SK-N-SH (cell line): ENCODE results near the gene LMNB1. TPM values are rescaled to one million over a fixed set of nuclear protein-coding genes. Genes with fewer than 3 reads are reported as not detected.

ENCODE experiments used
- CTCF ChIA-PET: fragments of 300-600, 350-600 bp; formaldehyde crosslinking; extraction: SDS; loops from one replicate; lab custom pipeline; 2021; lab: Yijun Ruan, JAX
- POLR2A ChIA-PET: fragments of 350-600 bp; sonication (Branson Sonifier 250); formaldehyde crosslinking; extraction: SDS; loops from one replicate; lab custom pipeline; 2020; ENCODE audit warnings: antibody characterized with exemption, inconsistent platforms; lab: Yijun Ruan, JAX
- DNase-seq: peaks from one replicate; pipeline ENCODE4 v3.0.0; 2012
- H2AFZ ChIP-seq: fragments of 200-600 bp; sonication (generic); 2 replicates; pipeline ENCODE4 v1.8.1; 2016; ENCODE audit warnings: antibody characterized with exemption, mild to moderate bottlenecking, low read depth
- H3F3A ChIP-seq: fragments of 200-600 bp; sonication (generic); replicated peaks from 2 replicates; pipeline ENCODE3; 2016; ENCODE audit warnings: antibody characterized with exemption, mild to moderate bottlenecking; ENCODE audit not compliant: insufficient read depth
- H3K27ac ChIP-seq, 2 experiments: fragments of 200-500 bp in 1 of 2; fragments of 200-600 bp in 1 of 2; sonication (Bioruptor generic) in 1 of 2; sonication (generic), shearing (Covaris generic) in 1 of 2; 2 replicates each; pipeline versions ENCODE4 v1.5.1 to v1.6.1; 2014 to 2016; ENCODE audit warnings: low read depth in 2 of 2, inconsistent platforms in 1 of 2, low read length in 1 of 2, mild to moderate bottlenecking in 1 of 2, mixed read lengths in 1 of 2
- H3K27me3 ChIP-seq: fragments of 200-600 bp; sonication (generic), shearing (Covaris generic); 2 replicates; pipeline ENCODE4 v1.6.1; 2016; ENCODE audit warnings: mixed run types; ENCODE audit not compliant: insufficient read depth
- H3K36me3 ChIP-seq, 2 experiments: fragments of 200-500 bp in 1 of 2; fragments of 200-600 bp in 1 of 2; sonication (Bioruptor generic) in 1 of 2; sonication (generic) in 1 of 2; replicated peaks in 1 of 2; 2 replicates each; pipeline versions ENCODE3 to v1.5.1; 2014 to 2016; ENCODE audit warnings: low read length in 1 of 2, mild to moderate bottlenecking in 1 of 2; ENCODE audit not compliant: insufficient read depth in 2 of 2, control insufficient read depth in 1 of 2
- H3K4me1 ChIP-seq, 2 experiments: fragments of 200-500 bp in 1 of 2; fragments of 200-600 bp in 1 of 2; sonication (Bioruptor generic) in 1 of 2; sonication (generic), shearing (Covaris generic) in 1 of 2; 2 replicates each; pipeline versions ENCODE4 v1.5.1 to v1.6.1; 2014 to 2016; ENCODE audit warnings: low read depth in 1 of 2, low read length in 1 of 2, mixed run types in 1 of 2; ENCODE audit not compliant: insufficient read depth in 2 of 2, control insufficient read depth in 1 of 2
- H3K4me2 ChIP-seq: fragments of 200-600 bp; sonication (generic), shearing (Covaris generic); 2 replicates; pipeline ENCODE4 v1.6.1; 2017; ENCODE audit warnings: mixed run types
- H3K4me3 ChIP-seq, 2 experiments: fragments of 200-500 bp in 1 of 2; fragments of 200-600 bp in 1 of 2; sonication (Bioruptor generic) in 1 of 2; sonication (generic), shearing (Covaris generic) in 1 of 2; 2 replicates each; pipeline versions ENCODE4 v1.5.1 to v1.8.1; 2014 to 2016; ENCODE audit warnings: low read depth in 2 of 2, inconsistent platforms in 1 of 2, low read length in 1 of 2, mild to moderate bottlenecking in 1 of 2, mixed read lengths in 1 of 2, moderate library complexity in 1 of 2
- H3K79me2 ChIP-seq: fragments of 200-600 bp; sonication (generic); 2 replicates; pipeline ENCODE4 v1.8.1; 2017; ENCODE audit warnings: mild to moderate bottlenecking; ENCODE audit not compliant: insufficient read depth
- H3K9ac ChIP-seq: fragments of 200-600 bp; sonication (generic); 2 replicates; pipeline ENCODE4 v1.6.1; 2017; ENCODE audit warnings: mixed run types
- H3K9me2 ChIP-seq: fragments of 200-600 bp; sonication (generic); 2 replicates; pipeline ENCODE4 v1.6.1; 2017; ENCODE audit warnings: mixed run types
- H3K9me3 ChIP-seq: fragments of 200-600 bp; sonication (generic); 2 replicates; pipeline ENCODE4 v1.6.1; 2017; ENCODE audit warnings: mixed run types, mild to moderate bottlenecking, moderate library complexity
- H4K20me1 ChIP-seq: fragments of 200-600 bp; sonication (generic); 2 replicates; pipeline ENCODE4 v1.6.1; 2017; ENCODE audit warnings: mild to moderate bottlenecking, mixed run types; ENCODE audit not compliant: insufficient read depth
- CTCF ChIP-seq: fragments of 200-600 bp; sonication (generic); IDR thresholded peaks from 2 replicates; pipeline ENCODE4 v1.6.1; 2017; ENCODE audit warnings: antibody characterized with exemption, mild to moderate bottlenecking, moderate library complexity
- ELF1 ChIP-seq: IDR thresholded peaks from 2 replicates; pipeline ENCODE4 v1.4.0; 2012
- EZH2phosphoT487 ChIP-seq: fragments of 200-600 bp; sonication (generic); IDR thresholded peaks from 2 replicates; pipeline ENCODE4 v1.6.1; 2017; ENCODE audit warnings: low read depth, mixed run types, mild to moderate bottlenecking, antibody characterized with exemption, moderate library complexity, borderline replicate concordance
- FOSL2 ChIP-seq: IDR thresholded peaks from 2 replicates; pipeline ENCODE4 v1.4.0; 2012; ENCODE audit warnings: low read depth, mild to moderate bottlenecking, moderate library complexity, borderline replicate concordance
- GABPA ChIP-seq: IDR thresholded peaks from 2 replicates; pipeline ENCODE4 v1.4.0; 2012; ENCODE audit warnings: low read depth, mild to moderate bottlenecking
- JUND ChIP-seq: IDR thresholded peaks from 2 replicates; pipeline ENCODE4 v1.4.0; 2012
- MAX ChIP-seq: IDR thresholded peaks from 2 replicates; pipeline ENCODE4 v1.4.0; 2012; ENCODE audit warnings: low read depth
- PBX3 ChIP-seq: IDR thresholded peaks from 2 replicates; pipeline ENCODE4; 2012
- POLR2AphosphoS5 ChIP-seq: IDR thresholded peaks from 2 replicates; pipeline ENCODE4 v1.6.1; 2012; ENCODE audit warnings: low read depth, low read length
- RAD21 ChIP-seq: IDR thresholded peaks from 2 replicates; pipeline ENCODE4 v1.6.1; 2012; ENCODE audit warnings: mild to moderate bottlenecking, low read length
- SIN3A ChIP-seq: IDR thresholded peaks from 2 replicates; pipeline ENCODE4 v1.6.1; 2012; ENCODE audit warnings: low read depth, mild to moderate bottlenecking, low read length, moderate library complexity, borderline replicate concordance
- TAF1 ChIP-seq: IDR thresholded peaks from 2 replicates; pipeline ENCODE4 v1.6.1; 2012; ENCODE audit warnings: low read depth, mild to moderate bottlenecking, low read length, moderate library complexity, borderline replicate concordance
- TCF12 ChIP-seq: IDR thresholded peaks from 2 replicates; pipeline ENCODE4 v1.4.0; 2012
- USF2 ChIP-seq: fragments of 150-350 bp; IDR thresholded peaks from 2 replicates; pipeline ENCODE4 v1.6.1; 2017; ENCODE audit warnings: antibody characterized with exemption, low read length, low read depth, borderline replicate concordance
- WGBS: methylation state at CpG from one replicate; pipeline ENCODE4 v1.1.6; 2017; ENCODE audit warnings: low lambda C conversion rate; 5-methylcytosine and 5-hydroxymethylcytosine counted together
- polyA plus RNA-seq, 3 experiments: library from polyadenylated mRNA; depleted of rRNA; stranded (reverse); fragments of >200 nt; gene quantifications; 2 replicates each; pipeline ENCODE4 v1.2.3, GENCODE V29; 2012

LMNB1 gene
- polyA plus RNA-seq, 1 of the 3 experiments (the other 2 are of a cell fraction), result 34.9 TPM

- Histone ChIP-seq H3K36me3 (peaks cover 15 to 28% of the 10 kb centered on the region in 2 experiments), H3K9me2 (no peaks in the 10 kb centered on the region), H3K4me3 (no peak overlapping the region), H3K27ac (no peak overlapping the region), H3K79me2 (peaks cover 71% of the 10 kb centered on the region), H2AFZ (no peak overlapping the region), H3K9ac (no peak overlapping the region), H3K4me2 (no peak overlapping the region), H3K9me3 (no peaks in the 10 kb centered on the region), H3K27me3 (no peaks in the 10 kb centered on the region), H4K20me1 (peaks cover 21% of the 10 kb centered on the region; the same call in 1 of the 2 replicates), H3F3A (peaks cover 76% of the 10 kb centered on the region), H3K4me1 (peaks cover 0 to 31% of the 10 kb centered on the region in 2 experiments; a peak in 3 of 4 replicates)
- ChIA-PET CTCF (interaction anchor here (0.5 to 4.8 kb wide), 9 partner anchors 8 to 150 kb away, joined by 3 to 32 read pairs (median 3); no protein-coding TSS in a partner anchor), POLR2A (no interaction called here)
- no peak for TF ChIP-seq PBX3
- peak; percentile 68 for TF ChIP-seq CTCF
- TF ChIP-seq MAX, result no peak
- peak; percentile 61 for TF ChIP-seq RAD21
- DNase-seq, result peak; percentile 53
- 66% methylated on average over 5 of the region's 5 CpGs for WGBS
Measured at GRCh38 chr5:126808521-126808988, 31.6 kb downstream of the LMNB1 start.

- CTCF ChIA-PET, result interaction anchor here (0.8 to 4.8 kb wide), 5 partner anchors 10 to 151 kb away, joined by 3 to 32 read pairs (median 4); no protein-coding TSS in a partner anchor
- DNase-seq, result no peak
- no peak overlapping the region for H3K9ac ChIP-seq
- H3K9me3 ChIP-seq, result no peaks in the 10 kb centered on the region
- peaks cover 24 to 28% of the 10 kb centered on the region in 2 experiments for H3K36me3 ChIP-seq
- H3F3A ChIP-seq, result peaks cover 63% of the 10 kb centered on the region
- no peak overlapping the region for H3K4me3 ChIP-seq
- H2AFZ ChIP-seq, result no peak overlapping the region
- 95% methylated on average over 7 of the region's 7 CpGs for WGBS
- H3K4me2 ChIP-seq, result no peak overlapping the region
- peaks cover 69% of the 10 kb centered on the region for H3K79me2 ChIP-seq
- H3K27ac ChIP-seq, result peak overlapping the region in 1 of 2 experiments; percentile 74; a peak in 2 of 4 replicates
- POLR2A ChIA-PET, result interaction anchor here (1.2 kb wide), 1 partner anchor 33 kb away, joined by 3 read pairs; the partner anchor contains the start of gene LMNB1
- no peak for TF ChIP-seq CTCF
- no peak for TF ChIP-seq ELF1
- no peak for TF ChIP-seq FOSL2
- TF ChIP-seq JUND, result no peak
- TF ChIP-seq SIN3A, result no peak
- no peak for TF ChIP-seq EZH2phosphoT487
- TF ChIP-seq TAF1, result no peak
- no peak for TF ChIP-seq POLR2AphosphoS5
- no peak for TF ChIP-seq RAD21
- TF ChIP-seq GABPA, result no peak
- no peak for TF ChIP-seq TCF12
- TF ChIP-seq USF2, result no peak
- TF ChIP-seq PBX3, result no peak
- no peaks in the 10 kb centered on the region for H3K9me2 ChIP-seq
- peaks cover 0 to 28% of the 10 kb centered on the region in 2 experiments; a peak in 3 of 4 replicates for H3K4me1 ChIP-seq
- no peaks in the 10 kb centered on the region for H3K27me3 ChIP-seq
- peaks cover 8% of the 10 kb centered on the region; the same call in 1 of the 2 replicates for H4K20me1 ChIP-seq
Measured at GRCh38 chr5:126809916-126810315, 33.0 kb downstream of the LMNB1 start.
